ENCODE results near the gene ST6GALNAC6.

DNA sequence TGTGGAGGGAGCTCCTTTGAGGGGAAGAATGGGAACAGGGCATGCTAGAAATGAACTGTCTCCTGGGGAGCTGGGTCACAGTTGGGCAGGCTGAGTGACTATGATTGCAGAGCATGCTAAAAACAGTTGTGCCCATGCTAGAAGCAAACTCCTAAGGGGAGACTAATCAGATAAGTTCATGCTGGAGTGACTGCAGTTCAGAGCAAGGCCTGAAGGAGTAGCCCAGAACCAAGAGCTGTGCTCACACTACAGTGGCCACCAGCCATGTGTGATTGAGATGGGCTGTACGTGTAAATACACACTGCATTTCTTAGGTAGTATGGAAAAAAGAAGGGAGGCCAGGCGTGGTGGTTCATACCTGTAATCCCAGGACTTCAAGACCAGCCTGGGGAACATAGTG lies 11.6 kb downstream of the ST6GALNAC6 start:
- no peak for TF ChIP-seq POLR2A (IDR thresholded peaks at IDR 0.05)
- TF ChIP-seq, protein P1, sequence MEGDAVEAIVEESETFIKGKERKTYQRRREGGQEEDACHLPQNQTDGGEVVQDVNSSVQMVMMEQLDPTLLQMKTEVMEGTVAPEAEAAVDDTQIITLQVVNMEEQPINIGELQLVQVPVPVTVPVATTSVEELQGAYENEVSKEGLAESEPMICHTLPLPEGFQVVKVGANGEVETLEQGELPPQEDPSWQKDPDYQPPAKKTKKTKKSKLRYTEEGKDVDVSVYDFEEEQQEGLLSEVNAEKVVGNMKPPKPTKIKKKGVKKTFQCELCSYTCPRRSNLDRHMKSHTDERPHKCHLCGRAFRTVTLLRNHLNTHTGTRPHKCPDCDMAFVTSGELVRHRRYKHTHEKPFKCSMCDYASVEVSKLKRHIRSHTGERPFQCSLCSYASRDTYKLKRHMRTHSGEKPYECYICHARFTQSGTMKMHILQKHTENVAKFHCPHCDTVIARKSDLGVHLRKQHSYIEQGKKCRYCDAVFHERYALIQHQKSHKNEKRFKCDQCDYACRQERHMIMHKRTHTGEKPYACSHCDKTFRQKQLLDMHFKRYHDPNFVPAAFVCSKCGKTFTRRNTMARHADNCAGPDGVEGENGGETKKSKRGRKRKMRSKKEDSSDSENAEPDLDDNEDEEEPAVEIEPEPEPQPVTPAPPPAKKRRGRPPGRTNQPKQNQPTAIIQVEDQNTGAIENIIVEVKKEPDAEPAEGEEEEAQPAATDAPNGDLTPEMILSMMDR (IDR thresholded peaks at IDR 0.05): no peak

All from lower leg skin (tissue), 3 donors.